Mesenchymal stem cell (in vitro differentiated cells and primary cell): Measurements from ENCODE around the gene PAK5.

Experiments used
- DNase-seq: peaks from one replicate; pipeline ENCODE4 v3.0.0-alpha.2; 2013
- H2AFZ ChIP-seq: one replicate; pipeline ENCODE4 v1.6.1; 2013; ENCODE audit warnings: low read depth, mild to moderate bottlenecking, control low read depth, inconsistent platforms, low read length, moderate library complexity
- H2AK5ac ChIP-seq: 2 replicates; pipeline ENCODE4 v1.6.1; 2013; ENCODE audit warnings: low read length, moderate library complexity, mild to moderate bottlenecking, inconsistent platforms; ENCODE audit not compliant: severe bottlenecking
- H2BK120ac ChIP-seq: one replicate; pipeline ENCODE4 v1.6.1; 2013; ENCODE audit warnings: low read depth, mild to moderate bottlenecking, inconsistent platforms, low read length, moderate library complexity
- H2BK12ac ChIP-seq, 2 experiments: one replicate each; pipeline ENCODE4 v1.6.1; 2013; ENCODE audit warnings: inconsistent platforms in 2 of 2, low read length in 2 of 2, mild to moderate bottlenecking in 2 of 2, moderate library complexity in 2 of 2, control low read depth in 1 of 2
- H2BK15ac ChIP-seq: one replicate; pipeline ENCODE4 v1.6.1; 2013; ENCODE audit warnings: mild to moderate bottlenecking, low read depth, inconsistent platforms; ENCODE audit not compliant: poor library complexity, severe bottlenecking
- H2BK5ac ChIP-seq: 2 replicates; pipeline ENCODE4 v1.6.1; 2013; ENCODE audit warnings: low read depth, mild to moderate bottlenecking, low read length, control low read depth, inconsistent platforms; ENCODE audit not compliant: poor library complexity, severe bottlenecking
- H3K14ac ChIP-seq, 2 experiments: one replicate each; pipeline ENCODE4 v1.6.1; 2013; ENCODE audit warnings: inconsistent platforms in 2 of 2, low read length in 2 of 2, control low read depth in 1 of 2, mild to moderate bottlenecking in 1 of 2, moderate library complexity in 1 of 2
- H3K18ac ChIP-seq, 2 experiments: one replicate each; pipeline ENCODE4 v1.6.1; 2013; ENCODE audit warnings: inconsistent platforms in 2 of 2, low read length in 2 of 2, control low read depth in 1 of 2, low read depth in 1 of 2, mild to moderate bottlenecking in 1 of 2
- H3K23ac ChIP-seq, 2 experiments: one replicate each; pipeline ENCODE4 v1.6.1; 2013; ENCODE audit warnings: inconsistent platforms in 2 of 2, low read length in 2 of 2, mild to moderate bottlenecking in 2 of 2, moderate library complexity in 2 of 2, control low read depth in 1 of 2
- H3K27ac ChIP-seq: 2 replicates; pipeline ENCODE4 v1.5.1; 2013; ENCODE audit warnings: mild to moderate bottlenecking, moderate library complexity, low read length, control low read depth, inconsistent platforms; ENCODE audit not compliant: poor library complexity, severe bottlenecking
- H3K27me3 ChIP-seq, 2 experiments: 2 replicates each; pipeline versions ENCODE4 v1.6.1 to v1.7.0; 2013; ENCODE audit warnings: low read length in 2 of 2, mild to moderate bottlenecking in 2 of 2, moderate library complexity in 2 of 2, control low read depth in 1 of 2, inconsistent platforms in 1 of 2; ENCODE audit not compliant: control insufficient read depth in 1 of 2, insufficient read depth in 1 of 2
- H3K36me3 ChIP-seq, 2 experiments: 2 replicates each; pipeline versions ENCODE4 v1.6.1 to v1.7.0; 2013; ENCODE audit warnings: low read length in 2 of 2, control low read depth in 1 of 2, inconsistent platforms in 1 of 2, low read depth in 1 of 2, mild to moderate bottlenecking in 1 of 2; ENCODE audit not compliant: insufficient read depth in 2 of 2, control insufficient read depth in 1 of 2
- H3K4ac ChIP-seq, 2 experiments: one replicate each; pipeline ENCODE4 v1.6.1; 2013; ENCODE audit warnings: inconsistent platforms in 2 of 2, low read length in 2 of 2, mild to moderate bottlenecking in 2 of 2, moderate library complexity in 2 of 2, control low read depth in 1 of 2, low read depth in 1 of 2
- H3K4me1 ChIP-seq: 2 replicates; pipeline ENCODE4 v1.6.1; 2013; ENCODE audit warnings: low read depth, low read length, control low read depth; ENCODE audit not compliant: control insufficient read depth, insufficient read depth
- H3K4me2 ChIP-seq: 2 replicates; pipeline ENCODE4 v1.6.1; 2013; ENCODE audit warnings: low read length, mild to moderate bottlenecking, inconsistent platforms; ENCODE audit not compliant: poor library complexity, severe bottlenecking
- H3K4me3 ChIP-seq, 2 experiments: 2 replicates each; pipeline versions ENCODE4 v1.5.1 to v1.7.0; 2013; ENCODE audit warnings: low read length in 2 of 2, mild to moderate bottlenecking in 2 of 2, control low read depth in 1 of 2, low read depth in 1 of 2; ENCODE audit not compliant: insufficient read depth in 1 of 2
- H3K79me1 ChIP-seq: replicated peaks from 2 replicates; pipeline ENCODE4 v1.6.1; 2013; ENCODE audit warnings: mild to moderate bottlenecking, control low read depth, low read length, inconsistent platforms; ENCODE audit not compliant: poor library complexity, severe bottlenecking
- H3K9ac ChIP-seq: 2 replicates; pipeline ENCODE4 v1.7.0; 2013; ENCODE audit warnings: mild to moderate bottlenecking, low read length, moderate library complexity
- H3K9me3 ChIP-seq: 2 replicates; pipeline ENCODE4 v1.7.0; 2013; ENCODE audit warnings: mild to moderate bottlenecking, low read length; ENCODE audit not compliant: control insufficient read depth
- H4K8ac ChIP-seq: one replicate; pipeline ENCODE4 v1.6.1; 2013; ENCODE audit warnings: inconsistent platforms, mild to moderate bottlenecking, low read length, moderate library complexity
- H4K91ac ChIP-seq: one replicate; pipeline ENCODE4 v1.6.1; 2013; ENCODE audit warnings: mild to moderate bottlenecking, low read length, inconsistent platforms
- WGBS: methylation state at CpG from one replicate; pipeline ENCODE4 v1.1.7; 2013; ENCODE audit warnings: mixed read lengths; 5-methylcytosine and 5-hydroxymethylcytosine counted together

The PAK5 gene

DNA sequence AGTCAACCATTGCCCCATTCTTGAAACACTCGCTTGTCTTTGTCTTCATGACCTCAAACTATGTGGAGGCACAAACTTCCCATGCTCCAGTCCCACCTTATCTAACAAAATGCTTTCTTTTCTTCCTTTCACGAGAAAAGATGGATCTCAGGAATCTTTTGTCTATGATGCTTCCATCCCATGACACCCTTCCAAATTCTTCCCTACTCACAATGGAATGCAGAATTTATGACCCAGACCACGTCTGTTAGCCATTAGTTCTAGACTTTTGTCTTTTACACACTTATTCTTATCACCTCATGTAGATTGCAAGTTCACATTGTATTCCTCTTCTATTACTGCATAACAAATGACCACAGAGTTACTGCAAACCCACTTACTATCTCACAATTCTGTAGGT, 348.7 kb downstream of the PAK5 start:
- Histone ChIP-seq H3K9ac (no peak overlapping the region), H3K23ac (no peak overlapping the region), H2BK12ac (no peak overlapping the region), H3K4me3 (no peak overlapping the region), H3K4me2 (no peak overlapping the region), H3K14ac (no peak overlapping the region), H2BK15ac (no peak overlapping the region), H2BK5ac (no peak overlapping the region), H4K8ac (no peak overlapping the region), H2AFZ (no peak overlapping the region), H2BK120ac (no peak overlapping the region), H4K91ac (no peak overlapping the region), H3K9me3 (no peaks in the 10 kb centered on the region), H3K27me3 (peaks cover 0 to 34% of the 10 kb centered on the region in 2 experiments), H3K18ac (no peak overlapping the region), H3K4ac (no peak overlapping the region), H3K36me3 (no peaks in the 10 kb centered on the region), H3K79me1 (no peaks in the 10 kb centered on the region), H3K27ac (no peak overlapping the region), H2AK5ac (no peak overlapping the region), H3K4me1 (peaks cover 1% of the 10 kb centered on the region)
- no peak for DNase-seq
- WGBS = 58% methylated on average over 3 of the region's 3 CpGs

- H3K27ac ChIP-seq = no peak overlapping the region
- no peak overlapping the region for H3K23ac ChIP-seq
- no peak overlapping the region for H3K18ac ChIP-seq
- H3K14ac ChIP-seq = no peak overlapping the region
- H3K9me3 ChIP-seq = no peaks in the 10 kb centered on the region
- no peak overlapping the region for H2AK5ac ChIP-seq
- H3K4me1 ChIP-seq = peaks cover 1% of the 10 kb centered on the region
- 50% methylated on average over 1 of the region's 2 CpGs for WGBS
- H3K36me3 ChIP-seq = no peaks in the 10 kb centered on the region
- no peak overlapping the region for H3K4ac ChIP-seq
- H3K9ac ChIP-seq = no peak overlapping the region
- H3K4me3 ChIP-seq = no peak overlapping the region
- H2BK5ac ChIP-seq = no peak overlapping the region
- H2AFZ ChIP-seq = no peak overlapping the region
- peaks cover 0 to 42% of the 10 kb centered on the region in 2 experiments for H3K27me3 ChIP-seq
- H3K79me1 ChIP-seq = no peaks in the 10 kb centered on the region
- no peak overlapping the region for H2BK15ac ChIP-seq
- H2BK12ac ChIP-seq = no peak overlapping the region
- H4K8ac ChIP-seq = no peak overlapping the region
- no peak overlapping the region for H2BK120ac ChIP-seq
- H4K91ac ChIP-seq = no peak overlapping the region
- no peak for DNase-seq
- H3K4me2 ChIP-seq = no peak overlapping the region
Measured at GRCh38 chr20:9488063-9488462, 350.8 kb downstream of the PAK5 start.
